Stimulated activated naive CD8-positive, alpha-beta T cell treated with anti-CD3 and anti-CD28 coated beads, Interleukin-15, amount 100 ng/mL, for 72 hours (primary cell): ENCODE data around the gene PPP2R2C.
A peak's percentile ranks its signal among the peaks of the same experiment; 100 is the strongest.

Experiments used
- ATAC-seq: fragments of 150-1000 bp; cut with Tn5 transposase; 2 replicates; pipeline ENCODE4 v1.10.0; 2021; ENCODE audit warnings: mild to moderate bottlenecking, moderate library complexity
- DNase-seq, 2 donors: peaks; one replicate each; pipeline ENCODE4 v3.0.0; 2021 to 2022
- H3K27ac Mint-ChIP-seq, 2 donors: one replicate each; pipeline ENCODE4 v1.8.0; 2022; ENCODE audit warnings: mild to moderate bottlenecking in 2 of 2, mixed read lengths in 2 of 2, moderate library complexity in 2 of 2
- H3K27me3 Mint-ChIP-seq: one replicate; pipeline ENCODE4 v1.8.0; 2022; ENCODE audit warnings: mixed read lengths
- H3K4me1 Mint-ChIP-seq: one replicate; pipeline ENCODE4 v1.8.0; 2022; ENCODE audit warnings: mild to moderate bottlenecking, mixed read lengths
- H3K4me3 Mint-ChIP-seq, 2 donors: one replicate each; pipeline ENCODE4 v1.8.0; 2022; ENCODE audit warnings: mild to moderate bottlenecking in 2 of 2, mixed read lengths in 2 of 2, moderate library complexity in 1 of 2
- H3K9me3 Mint-ChIP-seq, 2 donors: one replicate each; pipeline ENCODE4 v1.8.0; 2022; ENCODE audit warnings: mixed read lengths in 2 of 2

PPP2R2C gene

GRCh38 chr4:6342530-6343293 is 129.7 kb downstream of the PPP2R2C start:
- no peak for ATAC-seq
- no peak for DNase-seq
- Mint-ChIP-seq H3K27ac (no peak overlapping the region), H3K4me1 (peaks cover 15% of the 10 kb centered on the region), H3K27me3 (peaks cover 51% of the 10 kb centered on the region), H3K4me3 (no peak overlapping the region), H3K9me3 (no peaks in the 10 kb centered on the region)

DNA sequence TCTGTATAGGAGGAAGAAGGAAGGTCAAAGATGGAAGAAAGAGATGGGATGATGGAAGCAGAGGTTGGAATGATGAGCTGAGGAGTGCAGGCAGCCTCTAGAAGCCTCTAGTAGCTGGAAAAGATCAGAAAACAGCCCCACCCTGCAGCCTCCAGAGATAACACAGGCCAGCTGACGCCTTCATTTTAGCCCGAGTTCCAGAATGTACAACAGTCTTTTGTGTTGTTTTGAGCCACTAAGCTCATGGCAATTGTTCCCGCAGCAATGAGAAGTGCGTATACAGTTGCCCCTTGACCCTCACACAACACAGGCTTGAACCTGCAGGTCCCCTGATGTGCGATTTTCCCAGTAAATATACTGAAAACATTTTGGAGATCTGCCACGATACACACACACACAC is 130.7 kb downstream of the PPP2R2C start:
- Mint-ChIP-seq H3K27ac (no peak overlapping the region), H3K9me3 (no peaks in the 10 kb centered on the region), H3K4me1 (peaks cover 20% of the 10 kb centered on the region), H3K4me3 (no peak overlapping the region), H3K27me3 (peaks cover 61% of the 10 kb centered on the region)
- no peak for DNase-seq
- no peak for ATAC-seq

DNA sequence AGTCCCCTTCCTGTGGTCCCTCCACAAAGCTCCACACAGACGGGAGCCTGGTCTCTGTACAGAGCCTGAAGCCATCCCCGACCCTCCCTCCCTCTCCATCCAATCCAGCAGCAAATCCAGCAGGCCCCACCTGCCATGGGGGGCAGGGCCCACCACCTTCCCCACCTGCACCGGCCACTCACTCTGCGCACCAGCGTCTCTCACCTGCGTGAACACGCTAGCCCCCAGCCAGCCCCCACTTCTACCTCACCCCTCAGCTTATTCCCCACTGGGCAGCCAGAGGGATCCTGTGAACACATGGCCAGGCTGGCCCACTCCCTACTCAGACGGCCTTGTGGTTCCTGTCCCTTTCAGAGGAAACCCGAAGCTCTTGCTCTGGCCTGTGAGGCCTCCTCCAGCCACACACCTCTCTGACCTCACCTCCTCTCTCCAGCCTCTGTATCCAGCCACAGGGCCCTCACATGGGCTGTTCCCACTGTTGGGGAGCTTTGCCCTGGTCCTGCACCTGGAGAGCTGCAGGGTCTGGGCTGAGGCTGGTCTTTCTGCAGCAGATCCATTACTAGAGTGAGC is 131.9 kb downstream of the PPP2R2C start:
- no peak overlapping the region for H3K4me3 Mint-ChIP-seq
- no peaks in the 10 kb centered on the region for H3K9me3 Mint-ChIP-seq
- H3K4me1 Mint-ChIP-seq: peaks cover 20% of the 10 kb centered on the region
- H3K27me3 Mint-ChIP-seq: peaks cover 69% of the 10 kb centered on the region
- peak overlapping the region in 1 of 2 donors; percentile 54 for H3K27ac Mint-ChIP-seq
- DNase-seq (no peak), ATAC-seq (no peak)

DNA sequence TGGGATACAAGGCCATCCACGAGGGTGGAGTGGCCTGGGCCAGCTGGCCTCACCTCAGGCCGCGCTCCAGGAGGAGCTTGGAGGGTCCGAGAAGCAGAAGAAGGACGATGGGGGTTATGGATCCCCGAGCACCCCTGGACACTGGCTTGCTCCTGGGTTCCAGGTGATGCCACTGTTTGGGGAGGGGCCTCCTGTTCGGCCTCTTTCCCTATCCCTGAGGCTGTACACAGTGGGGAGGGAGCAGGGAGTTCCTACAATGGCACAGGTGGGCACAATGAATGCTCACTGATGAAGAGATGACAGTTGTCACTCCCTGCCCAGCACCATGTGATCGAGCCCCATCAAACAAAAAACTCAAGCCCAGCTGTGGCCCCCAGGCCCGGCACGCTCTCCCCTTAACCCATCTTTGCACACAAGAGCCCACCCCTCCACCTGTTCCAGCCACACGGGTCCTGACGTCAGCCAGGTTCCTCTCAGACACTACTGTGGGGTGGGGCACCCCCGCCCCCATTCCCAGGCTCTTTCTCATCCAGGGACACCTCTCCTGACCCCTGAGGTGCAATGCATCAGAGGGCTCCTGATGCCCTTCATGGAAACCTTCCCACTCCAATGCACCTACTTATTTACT is 132.5 kb downstream of the PPP2R2C start:
- DNase-seq (no peak), ATAC-seq (no peak)
- Mint-ChIP-seq H3K9me3 (no peaks in the 10 kb centered on the region), H3K27ac (no peak overlapping the region), H3K4me1 (peaks cover 20% of the 10 kb centered on the region), H3K27me3 (peaks cover 75% of the 10 kb centered on the region), H3K4me3 (no peak overlapping the region)

GRCh38 chr4:6338951-6339817 is 133.2 kb downstream of the PPP2R2C start:
- Mint-ChIP-seq H3K4me1 (peaks cover 20% of the 10 kb centered on the region), H3K27ac (peak overlapping the region in 1 of 2 donors; percentile 25), H3K9me3 (no peaks in the 10 kb centered on the region), H3K4me3 (no peak overlapping the region), H3K27me3 (peaks cover 81% of the 10 kb centered on the region)
- DNase-seq (no peak), ATAC-seq (no peak)

DNA sequence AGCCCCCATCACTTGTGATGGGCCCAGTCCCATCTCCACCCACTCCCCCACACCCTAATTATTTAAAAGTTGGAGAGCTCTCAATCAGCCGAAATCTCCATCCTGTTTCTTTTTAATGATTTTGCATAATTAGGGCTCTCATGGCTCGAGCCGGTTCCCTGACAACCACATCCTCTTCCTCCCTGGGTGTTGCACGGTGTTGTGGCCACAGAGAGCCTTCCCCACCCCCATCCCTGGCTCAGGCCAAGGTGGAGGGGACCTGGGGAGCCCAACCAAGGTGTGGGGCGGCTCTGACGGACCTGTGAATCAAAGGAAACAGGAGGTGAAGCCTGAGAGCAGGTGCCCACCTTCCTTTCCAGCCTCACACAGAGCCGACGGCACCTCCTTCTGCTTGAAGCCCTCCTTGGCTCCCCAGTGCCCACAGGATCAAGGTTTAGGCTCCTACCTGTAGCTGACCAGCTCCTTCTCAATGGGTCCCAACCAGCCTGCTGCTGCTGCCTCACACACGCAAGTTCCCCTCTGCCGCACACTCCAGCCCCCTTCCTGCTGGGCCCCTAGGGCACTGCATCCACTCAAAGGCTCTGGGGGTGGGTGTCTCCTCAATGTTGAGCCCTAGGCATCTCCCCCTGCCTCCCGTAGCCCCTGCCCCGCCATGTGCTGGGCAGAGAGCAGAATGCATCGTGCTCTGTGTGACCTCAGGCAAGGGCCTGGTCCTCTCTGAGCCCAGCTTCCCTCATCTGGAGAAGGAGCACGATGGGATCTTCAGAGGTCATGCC is 134.1 kb downstream of the PPP2R2C start:
- peak overlapping the region; percentile 5 to 28 for H3K4me3 Mint-ChIP-seq
- ATAC-seq (peak; percentile 82), DNase-seq (peak in 1 of 2 donors; percentile 45)
- H3K4me1 Mint-ChIP-seq: peaks cover 20% of the 10 kb centered on the region
- peaks cover 84% of the 10 kb centered on the region for H3K27me3 Mint-ChIP-seq
- H3K9me3 Mint-ChIP-seq: no peaks in the 10 kb centered on the region
- H3K27ac Mint-ChIP-seq: peak overlapping the region; percentile 43 to 47

GRCh38 chr4:6337331-6337935 is 135.0 kb downstream of the PPP2R2C start:
- Mint-ChIP-seq H3K9me3 (no peaks in the 10 kb centered on the region), H3K4me3 (no peak overlapping the region), H3K4me1 (peaks cover 20% of the 10 kb centered on the region), H3K27ac (peak overlapping the region in 1 of 2 donors; percentile 82), H3K27me3 (peaks cover 86% of the 10 kb centered on the region)
- DNase-seq: no peak
- ATAC-seq: no peak

DNA sequence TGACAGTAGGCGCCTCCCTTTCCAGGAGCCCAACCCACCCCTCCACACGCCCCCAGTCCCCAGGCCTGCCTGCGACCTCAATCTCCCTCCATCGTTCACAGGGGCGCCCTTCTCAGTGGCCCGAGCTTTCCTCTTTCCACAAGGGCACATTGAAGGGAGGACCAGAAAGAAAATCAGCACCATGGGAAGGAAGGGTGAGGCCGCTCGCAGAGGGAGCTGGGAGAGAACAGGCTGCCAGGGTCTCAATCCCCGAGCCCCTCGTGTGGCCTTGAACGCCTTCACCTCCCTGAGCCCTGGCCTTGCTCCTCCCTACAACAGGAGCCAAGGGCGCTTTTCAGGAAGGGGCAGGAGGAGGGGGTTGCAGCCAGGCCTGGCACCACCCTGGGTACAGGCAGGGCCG is 136.2 kb downstream of the PPP2R2C start:
- ATAC-seq: peak; percentile 14
- no peak overlapping the region for H3K27ac Mint-ChIP-seq
- H3K4me1 Mint-ChIP-seq: peaks cover 20% of the 10 kb centered on the region
- H3K9me3 Mint-ChIP-seq: no peaks in the 10 kb centered on the region
- DNase-seq: no peak
- H3K4me3 Mint-ChIP-seq: no peak overlapping the region
- peaks cover 86% of the 10 kb centered on the region for H3K27me3 Mint-ChIP-seq

- no peak overlapping the region for H3K4me3 Mint-ChIP-seq
- ATAC-seq (no peak), DNase-seq (no peak)
- H3K27ac Mint-ChIP-seq: no peak overlapping the region
- H3K4me1 Mint-ChIP-seq: peaks cover 20% of the 10 kb centered on the region
- H3K27me3 Mint-ChIP-seq: peaks cover 76% of the 10 kb centered on the region
- no peaks in the 10 kb centered on the region for H3K9me3 Mint-ChIP-seq
These were observed 137.3 kb downstream of the PPP2R2C start for GRCh38 chr4:6335040-6335590.

DNA sequence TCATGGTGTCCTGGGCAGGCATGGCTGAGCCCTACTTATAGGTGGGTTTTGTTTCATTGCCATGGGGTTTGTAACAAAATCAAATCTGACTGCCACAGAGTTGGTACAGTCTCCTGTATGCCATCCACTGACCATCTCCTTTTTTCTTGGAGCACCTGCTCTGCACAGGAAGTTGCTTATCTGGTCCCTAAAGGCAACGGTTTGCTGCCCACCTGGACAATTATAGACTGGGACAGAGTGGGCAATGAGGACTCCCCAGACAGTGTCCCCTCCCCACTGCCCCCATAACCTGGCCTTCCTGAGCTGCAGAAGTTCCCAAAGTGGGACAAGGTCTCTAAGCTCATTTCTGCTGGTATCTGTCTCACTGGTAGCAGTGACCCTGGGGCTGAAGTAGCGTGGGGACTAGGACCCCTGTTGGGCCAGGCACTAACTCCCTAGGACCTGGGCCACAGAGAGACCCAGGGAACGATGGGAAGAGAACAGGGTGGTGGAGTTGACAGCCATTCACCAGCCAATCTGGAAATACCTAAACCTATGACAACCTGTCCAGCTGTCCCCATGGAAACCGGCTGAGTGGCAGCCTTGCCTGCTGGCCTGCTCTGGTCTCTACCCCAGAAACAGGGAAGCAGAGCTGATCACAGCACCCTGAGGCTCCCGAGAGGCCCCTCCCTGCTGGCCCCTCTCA is 138.1 kb downstream of the PPP2R2C start:
- DNase-seq (no peak), ATAC-seq (no peak)
- peaks cover 20% of the 10 kb centered on the region for H3K4me1 Mint-ChIP-seq
- H3K27ac Mint-ChIP-seq: no peak overlapping the region
- no peaks in the 10 kb centered on the region for H3K9me3 Mint-ChIP-seq
- no peak overlapping the region for H3K4me3 Mint-ChIP-seq
- H3K27me3 Mint-ChIP-seq: peaks cover 68% of the 10 kb centered on the region

- no peak overlapping the region for H3K4me3 Mint-ChIP-seq
- ATAC-seq: no peak
- no peak for DNase-seq
- peaks cover 13% of the 10 kb centered on the region for H3K4me1 Mint-ChIP-seq
- peaks cover 64% of the 10 kb centered on the region for H3K27me3 Mint-ChIP-seq
- no peaks in the 10 kb centered on the region for H3K9me3 Mint-ChIP-seq
- H3K27ac Mint-ChIP-seq: no peak overlapping the region
These were observed 138.9 kb downstream of the PPP2R2C start for GRCh38 chr4:6333301-6334202.

DNA sequence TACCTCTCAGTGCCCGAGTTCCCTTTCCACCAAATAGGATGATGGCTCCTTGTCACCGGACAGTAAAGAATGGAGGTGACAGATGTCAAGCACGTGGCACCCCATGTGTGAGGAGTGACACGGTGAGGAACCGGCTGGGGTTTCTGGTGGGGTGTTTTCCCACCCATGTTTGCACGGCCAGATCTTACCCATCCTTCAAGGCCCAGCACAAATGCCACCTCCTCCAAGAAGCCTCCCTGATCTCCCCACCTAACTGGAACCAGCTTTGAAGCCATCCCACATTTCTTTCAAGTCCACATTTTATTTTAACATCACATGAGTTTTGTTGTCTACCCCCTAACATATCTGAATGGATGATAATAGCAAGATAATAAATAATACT is 139.8 kb downstream of the PPP2R2C start:
- ATAC-seq: no peak
- no peaks in the 10 kb centered on the region for H3K9me3 Mint-ChIP-seq
- peaks cover 64% of the 10 kb centered on the region for H3K27me3 Mint-ChIP-seq
- no peak overlapping the region for H3K27ac Mint-ChIP-seq
- no peak for DNase-seq
- no peak overlapping the region for H3K4me3 Mint-ChIP-seq
- peaks cover 4% of the 10 kb centered on the region for H3K4me1 Mint-ChIP-seq

DNA sequence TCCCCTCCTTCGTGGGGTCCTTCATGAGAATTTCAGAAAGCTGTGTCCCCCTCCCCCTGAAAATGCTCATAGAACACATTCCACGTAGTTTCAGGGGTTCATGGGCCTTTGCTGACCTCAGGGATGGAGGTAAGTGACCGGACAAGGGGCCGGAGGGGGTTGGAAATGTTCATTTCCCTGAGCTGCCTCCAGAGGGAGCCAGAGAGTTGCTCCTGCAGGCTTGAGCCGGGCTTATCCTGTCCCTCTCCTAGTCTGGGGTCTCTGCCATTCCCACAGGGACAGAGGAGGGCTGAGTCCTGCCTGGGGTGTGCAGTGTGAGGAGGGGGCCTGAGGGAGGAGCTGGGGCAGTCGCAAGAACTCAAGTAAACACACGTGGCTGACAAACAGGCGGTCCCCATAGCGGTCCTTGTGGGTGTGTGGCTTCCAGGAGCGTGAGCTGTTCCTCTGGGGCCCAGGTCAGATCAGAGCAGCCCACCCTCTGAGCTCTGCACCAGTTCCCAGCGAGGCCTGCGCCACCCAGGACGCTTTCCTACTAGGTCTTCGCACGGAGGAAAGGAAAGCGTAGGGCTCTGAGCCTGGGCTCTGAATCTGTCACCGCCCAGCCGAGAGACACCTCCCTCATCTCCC is 140.3 kb downstream of the PPP2R2C start:
- DNase-seq: peak in 1 of 2 donors; percentile 22

More for the DNA sequence above, 140.3 kb downstream of the PPP2R2C start:
- Mint-ChIP-seq H3K27ac (no peak overlapping the region), H3K4me3 (no peak overlapping the region), H3K9me3 (no peaks in the 10 kb centered on the region), H3K4me1 (no peaks in the 10 kb centered on the region), H3K27me3 (peaks cover 64% of the 10 kb centered on the region)
- no peak for ATAC-seq
